DOHH2 (cell line): Measurements from ENCODE around the gene TBX6.

ENCODE experiments used
- H3F3A ChIP-seq: fragments of 200-600 bp; sonication (generic), shearing (Covaris generic); 2 replicates; pipeline ENCODE4 v1.6.0; 2016; ENCODE audit warnings: antibody characterized with exemption, mild to moderate bottlenecking; ENCODE audit not compliant: control insufficient read depth, insufficient read depth
- H3K27ac ChIP-seq: fragments of 200-600 bp; sonication (generic); 2 replicates; pipeline ENCODE4 v1.5.1; 2014; ENCODE audit warnings: low read depth, mild to moderate bottlenecking, low read length, moderate library complexity
- H3K27me3 ChIP-seq: fragments of 200-600 bp; sonication (generic); 2 replicates; pipeline ENCODE4 v1.6.1; 2014; ENCODE audit warnings: mild to moderate bottlenecking, low read length, mixed read lengths; ENCODE audit not compliant: control insufficient read depth
- H3K36me3 ChIP-seq: fragments of 200-600 bp; sonication (generic); 2 replicates; pipeline ENCODE4 v1.6.1; 2014; ENCODE audit warnings: mild to moderate bottlenecking, low read length, moderate library complexity, mixed read lengths; ENCODE audit not compliant: control insufficient read depth
- H3K4me1 ChIP-seq: fragments of 200-600 bp; sonication (generic); 2 replicates; pipeline ENCODE4 v1.6.1; 2014; ENCODE audit warnings: mild to moderate bottlenecking, low read length, mixed read lengths; ENCODE audit not compliant: control insufficient read depth
- H3K4me2 ChIP-seq: fragments of 200-600 bp; sonication (generic); 2 replicates; pipeline ENCODE4 v1.6.0; 2014; ENCODE audit warnings: mild to moderate bottlenecking, low read length, moderate library complexity
- H3K4me3 ChIP-seq: fragments of 200-600 bp; sonication (generic); 2 replicates; pipeline ENCODE4 v1.5.1; 2014; ENCODE audit warnings: mild to moderate bottlenecking, low read length, mixed read lengths
- H3K79me2 ChIP-seq: fragments of 200-600 bp; sonication (generic); 2 replicates; pipeline ENCODE4 v1.6.1; 2014; ENCODE audit warnings: mild to moderate bottlenecking, low read length, mixed read lengths; ENCODE audit not compliant: control insufficient read depth
- H3K9me2 ChIP-seq: fragments of 200-600 bp; sonication (generic); replicated peaks from 2 replicates; pipeline ENCODE4 v1.6.1; 2014; ENCODE audit warnings: mild to moderate bottlenecking, low read length, mixed read lengths; ENCODE audit not compliant: control insufficient read depth
- H3K9me3 ChIP-seq: fragments of 200-600 bp; sonication (generic); 2 replicates; pipeline ENCODE4 v1.6.1; 2014; ENCODE audit warnings: antibody characterized with exemption, low read length, mixed read lengths; ENCODE audit not compliant: control insufficient read depth, insufficient read depth
- H4K20me1 ChIP-seq: fragments of 200-600 bp; sonication (generic); 2 replicates; pipeline ENCODE4 v1.6.0; 2014; ENCODE audit warnings: low read depth, mild to moderate bottlenecking, antibody characterized with exemption, low read length, moderate library complexity; ENCODE audit not compliant: control insufficient read depth, insufficient read depth
- EZH2phosphoT487 ChIP-seq: fragments of 200-600 bp; sonication (generic); IDR thresholded peaks from 2 replicates; pipeline ENCODE4 v1.6.1; 2017; ENCODE audit warnings: borderline replicate concordance, mild to moderate bottlenecking, antibody characterized with exemption, low read length, moderate library complexity, mixed read lengths
- TF ChIP-seq, protein P1 (sequence below): fragments of 200-600 bp; sonication (generic); IDR thresholded peaks from one replicate; pipeline ENCODE4 v1.5.1; 2014; ENCODE audit warnings: antibody characterized with exemption, mild to moderate bottlenecking, low read depth, low read length; ENCODE audit not compliant: poor library complexity, severe bottlenecking

TBX6 gene

DNA sequence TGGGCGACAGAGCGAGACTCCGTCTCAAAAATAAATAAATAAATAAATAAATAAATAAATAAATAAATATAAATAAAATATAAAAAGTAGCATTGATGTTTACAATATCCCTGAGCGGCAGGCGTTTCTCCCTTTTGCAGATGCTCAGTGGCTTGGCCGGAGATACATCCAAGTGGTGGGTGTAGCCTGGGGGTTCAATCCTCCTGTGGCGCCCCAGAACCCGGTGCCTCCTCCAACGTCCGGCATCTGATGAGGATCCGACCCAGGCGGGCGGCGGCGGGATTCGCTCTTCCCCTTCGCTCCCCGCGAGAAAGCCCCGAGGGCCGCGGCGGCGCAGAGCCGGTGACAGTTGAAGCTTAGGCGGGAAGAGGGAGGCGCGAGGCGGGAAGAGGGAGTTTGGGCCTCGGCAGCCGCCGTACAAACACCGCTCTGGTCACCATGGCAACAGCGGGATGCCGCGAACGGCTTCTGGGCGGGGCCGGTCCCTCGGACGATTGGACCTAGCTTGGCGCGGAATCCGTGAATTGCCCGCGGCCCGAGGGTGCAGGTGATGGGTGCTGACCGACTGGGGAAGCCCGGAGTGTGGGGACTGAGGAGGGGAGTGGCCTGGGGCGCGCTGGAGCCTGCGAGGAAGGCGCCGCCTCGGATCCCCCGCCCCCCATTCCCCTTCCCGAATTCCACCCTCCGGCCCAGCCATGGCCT is 38.9 kb downstream of the TBX6 start:
- Histone ChIP-seq H3K4me2 (peak overlapping the region; percentile 78), H3K36me3 (peaks cover 6% of the 10 kb centered on the region; the same call in 1 of the 2 replicates), H3K9me2 (no peaks in the 10 kb centered on the region), H3K27ac (peak overlapping the region; percentile 71), H3K9me3 (no peaks in the 10 kb centered on the region), H4K20me1 (no peaks in the 10 kb centered on the region), H3K27me3 (no peaks in the 10 kb centered on the region), H3K79me2 (peaks cover 15% of the 10 kb centered on the region), H3K4me3 (peak overlapping the region; percentile 97), H3F3A (peaks cover 3% of the 10 kb centered on the region; the same call in 1 of the 2 replicates), H3K4me1 (peaks cover 28% of the 10 kb centered on the region)
- no peak for TF ChIP-seq EZH2phosphoT487
- TF ChIP-seq, protein P1, sequence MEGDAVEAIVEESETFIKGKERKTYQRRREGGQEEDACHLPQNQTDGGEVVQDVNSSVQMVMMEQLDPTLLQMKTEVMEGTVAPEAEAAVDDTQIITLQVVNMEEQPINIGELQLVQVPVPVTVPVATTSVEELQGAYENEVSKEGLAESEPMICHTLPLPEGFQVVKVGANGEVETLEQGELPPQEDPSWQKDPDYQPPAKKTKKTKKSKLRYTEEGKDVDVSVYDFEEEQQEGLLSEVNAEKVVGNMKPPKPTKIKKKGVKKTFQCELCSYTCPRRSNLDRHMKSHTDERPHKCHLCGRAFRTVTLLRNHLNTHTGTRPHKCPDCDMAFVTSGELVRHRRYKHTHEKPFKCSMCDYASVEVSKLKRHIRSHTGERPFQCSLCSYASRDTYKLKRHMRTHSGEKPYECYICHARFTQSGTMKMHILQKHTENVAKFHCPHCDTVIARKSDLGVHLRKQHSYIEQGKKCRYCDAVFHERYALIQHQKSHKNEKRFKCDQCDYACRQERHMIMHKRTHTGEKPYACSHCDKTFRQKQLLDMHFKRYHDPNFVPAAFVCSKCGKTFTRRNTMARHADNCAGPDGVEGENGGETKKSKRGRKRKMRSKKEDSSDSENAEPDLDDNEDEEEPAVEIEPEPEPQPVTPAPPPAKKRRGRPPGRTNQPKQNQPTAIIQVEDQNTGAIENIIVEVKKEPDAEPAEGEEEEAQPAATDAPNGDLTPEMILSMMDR: no peak

DNA sequence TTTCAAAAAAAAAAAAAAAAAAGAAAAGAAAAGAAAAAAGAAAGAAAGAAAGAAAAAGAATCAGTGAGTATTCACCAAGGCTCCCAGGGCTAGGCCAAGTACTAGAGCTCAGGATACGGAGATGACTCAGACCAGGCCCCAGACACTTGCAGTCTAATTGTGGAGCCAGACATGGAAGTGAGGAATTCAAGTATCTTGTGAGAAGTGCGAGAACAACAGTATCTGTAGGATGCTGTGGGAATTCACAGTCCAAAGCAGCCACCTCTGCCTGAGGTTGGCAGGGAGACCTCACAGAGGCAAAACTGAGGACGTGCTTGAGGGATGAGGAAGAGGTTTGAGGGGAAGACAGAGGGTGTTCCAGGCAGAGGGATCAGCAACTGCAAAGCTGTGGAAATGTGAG is 40.2 kb downstream of the TBX6 start:
- H3K27ac ChIP-seq: no peak overlapping the region
- H3K27me3 ChIP-seq: no peaks in the 10 kb centered on the region
- H4K20me1 ChIP-seq: no peaks in the 10 kb centered on the region
- H3F3A ChIP-seq: peaks cover 3% of the 10 kb centered on the region; the same call in 1 of the 2 replicates
- no peaks in the 10 kb centered on the region for H3K9me2 ChIP-seq
- H3K9me3 ChIP-seq: no peaks in the 10 kb centered on the region
- peak overlapping the region; percentile 78 for H3K4me2 ChIP-seq
- peak overlapping the region; percentile 97 for H3K4me3 ChIP-seq
- peaks cover 15% of the 10 kb centered on the region for H3K79me2 ChIP-seq
- no peak for TF ChIP-seq EZH2phosphoT487
- TF ChIP-seq, protein P1: no peak
- peaks cover 28% of the 10 kb centered on the region for H3K4me1 ChIP-seq
- 0 out of 2 replicates have a peak, but pooled peaks cover 6% of the 10 kb centered on the region for H3K36me3 ChIP-seq

DNA sequence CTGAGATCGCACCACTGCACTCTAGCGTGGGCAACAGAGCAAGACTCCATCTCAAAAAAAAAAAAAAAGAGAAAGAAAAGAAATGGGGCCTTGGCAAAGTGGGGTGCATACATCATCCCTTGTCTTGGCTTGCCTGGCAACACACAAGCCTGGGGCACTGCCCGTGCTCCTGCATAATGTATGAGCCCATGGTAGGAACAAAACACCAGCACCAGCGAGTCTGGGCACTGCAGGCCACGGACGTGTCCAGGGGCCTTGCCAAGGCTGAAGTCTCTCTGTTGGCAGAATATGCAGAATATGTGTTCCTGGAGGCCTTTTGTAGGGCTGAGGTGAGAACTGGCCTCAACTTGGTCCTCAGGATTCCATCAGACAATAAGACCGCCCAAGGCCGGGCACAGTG is 41.9 kb downstream of the TBX6 start:
- no peak for TF ChIP-seq EZH2phosphoT487
- TF ChIP-seq, protein P1: no peak
- no peak overlapping the region for H3K4me2 ChIP-seq
- no peaks in the 10 kb centered on the region for H3K9me3 ChIP-seq
- no peaks in the 10 kb centered on the region for H3K9me2 ChIP-seq
- no peak overlapping the region for H3K4me3 ChIP-seq
- 0 out of 2 replicates have a peak, but pooled peaks cover 3% of the 10 kb centered on the region for H3F3A ChIP-seq
- H3K79me2 ChIP-seq: peaks cover 15% of the 10 kb centered on the region
- H3K27me3 ChIP-seq: no peaks in the 10 kb centered on the region
- H3K36me3 ChIP-seq: no peaks in the 10 kb centered on the region
- peaks cover 22% of the 10 kb centered on the region for H3K4me1 ChIP-seq
- H4K20me1 ChIP-seq: no peaks in the 10 kb centered on the region
- no peak overlapping the region for H3K27ac ChIP-seq
